ENCODE results near the gene TWIST2. TPM values are rescaled to one million over a fixed set of nuclear protein-coding genes. Genes with fewer than 3 reads are reported as not detected.

Gene TWIST2
- total RNA-seq, 2 experiments from 2014 or later: not detected

DNA sequence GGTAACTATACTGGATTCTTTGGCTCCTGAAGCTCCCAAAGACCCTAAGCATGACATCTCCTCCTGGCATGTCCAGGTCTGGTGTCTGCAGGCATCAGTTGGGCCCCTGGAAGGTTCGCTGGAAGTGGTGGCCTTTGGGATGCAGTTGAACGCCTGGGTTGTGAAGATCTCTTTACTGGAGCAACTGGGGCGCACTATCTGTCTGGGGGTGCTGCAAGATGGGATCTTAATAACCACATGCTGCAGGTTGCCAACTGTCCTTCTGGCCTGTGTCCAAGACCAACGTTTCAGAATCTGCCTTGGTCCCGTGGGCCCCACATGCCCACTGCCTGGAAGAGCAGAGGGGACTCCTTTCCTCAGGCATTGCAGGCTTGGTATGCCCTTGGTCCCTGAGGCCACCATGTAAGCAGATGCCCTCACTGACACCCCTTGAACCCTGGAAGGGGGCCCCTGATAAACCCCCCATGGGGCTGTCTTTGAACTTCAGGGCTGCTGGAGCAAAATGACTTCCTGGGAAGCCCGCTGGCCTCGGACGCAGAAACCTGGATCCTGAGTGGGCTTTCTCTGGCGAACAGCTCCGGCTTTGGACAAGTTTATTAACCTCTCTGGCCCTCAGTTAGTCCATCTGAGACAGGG lies 101.9 kb downstream of the TWIST2 start:
- Mint-ChIP-seq H3K9me3 (no peaks in the 10 kb centered on the region), H3K4me3 (no peak overlapping the region), H3K36me3 (ENCODE audit: low read depth) (no peaks in the 10 kb centered on the region), H3K27ac (no peak overlapping the region), H3K4me1 (ENCODE audit: low read depth) (peaks cover 11% of the 10 kb centered on the region), H3K27me3 (peaks cover 9% of the 10 kb centered on the region)
- Histone ChIP-seq H3K4me1 (ENCODE audit: insufficient read depth, low read length) (peaks cover 8% of the 10 kb centered on the region), H3K4me3 (ENCODE audit: low read length) (no peak overlapping the region), H3K36me3 (ENCODE audit: insufficient read depth, low read length) (no peaks in the 10 kb centered on the region), H3K27ac (ENCODE audit: low read depth in 1 of 2, low read length in 2 of 2) (no peak overlapping the region), H3K9me3 (ENCODE audit: control insufficient read depth in 1 of 2, insufficient read depth in 1 of 2, low read length in 2 of 2) (peaks cover 0 to 4% of the 10 kb centered on the region in 2 experiments), H3K27me3 (ENCODE audit: control insufficient read depth in 1 of 2, insufficient read depth in 2 of 2, low read length in 2 of 2) (peaks cover 0 to 11% of the 10 kb centered on the region in 2 experiments)
- DNase-seq (no peak), ATAC-seq (ENCODE audit: poor library complexity) (no peak)
- TF ChIP-seq, protein P1, sequence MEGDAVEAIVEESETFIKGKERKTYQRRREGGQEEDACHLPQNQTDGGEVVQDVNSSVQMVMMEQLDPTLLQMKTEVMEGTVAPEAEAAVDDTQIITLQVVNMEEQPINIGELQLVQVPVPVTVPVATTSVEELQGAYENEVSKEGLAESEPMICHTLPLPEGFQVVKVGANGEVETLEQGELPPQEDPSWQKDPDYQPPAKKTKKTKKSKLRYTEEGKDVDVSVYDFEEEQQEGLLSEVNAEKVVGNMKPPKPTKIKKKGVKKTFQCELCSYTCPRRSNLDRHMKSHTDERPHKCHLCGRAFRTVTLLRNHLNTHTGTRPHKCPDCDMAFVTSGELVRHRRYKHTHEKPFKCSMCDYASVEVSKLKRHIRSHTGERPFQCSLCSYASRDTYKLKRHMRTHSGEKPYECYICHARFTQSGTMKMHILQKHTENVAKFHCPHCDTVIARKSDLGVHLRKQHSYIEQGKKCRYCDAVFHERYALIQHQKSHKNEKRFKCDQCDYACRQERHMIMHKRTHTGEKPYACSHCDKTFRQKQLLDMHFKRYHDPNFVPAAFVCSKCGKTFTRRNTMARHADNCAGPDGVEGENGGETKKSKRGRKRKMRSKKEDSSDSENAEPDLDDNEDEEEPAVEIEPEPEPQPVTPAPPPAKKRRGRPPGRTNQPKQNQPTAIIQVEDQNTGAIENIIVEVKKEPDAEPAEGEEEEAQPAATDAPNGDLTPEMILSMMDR (IDR thresholded peaks at IDR 0.05): no peak
- intact Hi-C loops (cut with DNase I, micrococcal nuclease): no loop called here
- ChIA-PET CTCF (interaction anchor here (1.1 kb wide), 1 partner anchor 8 kb away, joined by 3 read pairs; no protein-coding TSS in a partner anchor), POLR2A (no interaction called here)

DNA sequence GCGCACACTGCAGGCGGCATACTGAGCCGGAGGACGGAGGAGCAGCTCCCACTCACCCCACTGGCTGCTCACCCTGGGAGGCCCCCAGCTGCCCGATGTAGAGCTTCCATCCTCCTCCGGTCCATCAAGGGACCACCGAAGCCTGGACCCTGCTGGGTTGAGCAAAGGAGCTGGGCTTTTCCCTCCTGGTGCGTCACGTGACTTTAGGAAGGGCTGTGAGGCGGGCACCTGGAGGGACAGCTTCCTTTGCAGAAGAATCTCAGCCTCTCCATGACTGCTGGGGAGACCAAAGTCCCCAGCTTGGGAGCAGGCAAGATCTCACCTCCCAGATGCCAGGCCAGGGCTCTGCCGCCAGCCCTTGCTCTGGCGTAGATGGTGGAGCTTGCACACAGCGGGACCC lies 102.7 kb downstream of the TWIST2 start:
- ChIA-PET CTCF (no interaction called here), POLR2A (no interaction called here)
- intact Hi-C loops (cut with DNase I, micrococcal nuclease): no loop called here
- no peak overlapping the region for H3K4me3 ChIP-seq (ENCODE audit: low read length)
- peaks cover 0 to 4% of the 10 kb centered on the region in 2 experiments for H3K9me3 ChIP-seq (ENCODE audit: control insufficient read depth in 1 of 2, insufficient read depth in 1 of 2, low read length in 2 of 2)
- H3K27ac ChIP-seq (ENCODE audit: low read depth in 1 of 2, low read length in 2 of 2): no peak overlapping the region
- TF ChIP-seq, protein P1 (IDR thresholded peaks at IDR 0.05): no peak
- H3K27me3 Mint-ChIP-seq: peaks cover 16% of the 10 kb centered on the region
- ATAC-seq (ENCODE audit: poor library complexity): no peak
- H3K36me3 ChIP-seq (ENCODE audit: insufficient read depth, low read length): no peaks in the 10 kb centered on the region
- peaks cover 11% of the 10 kb centered on the region for H3K4me1 Mint-ChIP-seq (ENCODE audit: low read depth)
- no peak overlapping the region for H3K27ac Mint-ChIP-seq
- H3K4me1 ChIP-seq (ENCODE audit: insufficient read depth, low read length): peaks cover 8% of the 10 kb centered on the region
- peaks cover 0 to 11% of the 10 kb centered on the region in 2 experiments for H3K27me3 ChIP-seq (ENCODE audit: control insufficient read depth in 1 of 2, insufficient read depth in 2 of 2, low read length in 2 of 2)
- no peaks in the 10 kb centered on the region for H3K36me3 Mint-ChIP-seq (ENCODE audit: low read depth)
- no peak for DNase-seq
- no peak overlapping the region for H3K4me3 Mint-ChIP-seq
- no peaks in the 10 kb centered on the region for H3K9me3 Mint-ChIP-seq

DNA sequence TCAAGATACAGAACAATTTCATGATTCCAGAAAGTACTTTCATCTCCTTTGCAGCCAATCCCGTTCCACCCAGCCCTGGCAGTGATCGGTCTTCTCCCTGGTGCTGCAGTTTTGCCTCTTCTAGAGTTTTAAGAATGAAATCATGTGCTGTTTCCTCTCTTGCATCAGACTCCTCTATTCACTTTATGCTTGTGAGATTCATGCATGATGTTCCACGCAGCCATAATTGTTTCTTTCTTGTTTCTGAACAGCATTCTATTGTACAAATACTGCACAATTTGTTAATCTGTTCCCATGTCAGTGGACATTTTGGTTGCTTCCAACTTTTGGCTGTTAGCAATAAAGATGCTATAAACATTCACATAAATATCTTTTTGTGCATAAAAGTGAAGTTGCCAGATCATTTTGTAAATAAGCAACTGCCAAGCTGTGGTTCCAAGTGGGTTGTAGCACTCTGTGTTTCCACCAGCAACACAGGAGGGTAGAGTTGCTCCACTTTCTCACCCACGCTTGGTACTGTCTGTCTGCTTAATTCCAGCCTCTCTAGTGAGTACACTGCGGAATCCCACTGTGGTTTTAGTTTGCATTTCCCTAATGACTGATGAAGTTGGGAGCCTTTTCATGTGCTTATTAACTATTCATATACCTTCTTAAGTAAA lies 104.5 kb downstream of the TWIST2 start:
- Mint-ChIP-seq H3K9me3 (no peaks in the 10 kb centered on the region), H3K4me1 (ENCODE audit: low read depth) (peaks cover 11% of the 10 kb centered on the region), H3K4me3 (no peak overlapping the region), H3K27ac (no peak overlapping the region), H3K27me3 (peaks cover 31% of the 10 kb centered on the region), H3K36me3 (ENCODE audit: low read depth) (no peaks in the 10 kb centered on the region)
- Histone ChIP-seq H3K9me3 (ENCODE audit: control insufficient read depth in 1 of 2, insufficient read depth in 1 of 2, low read length in 2 of 2) (no peaks in the 10 kb centered on the region), H3K27me3 (ENCODE audit: control insufficient read depth in 1 of 2, insufficient read depth in 2 of 2, low read length in 2 of 2) (peaks cover 3 to 14% of the 10 kb centered on the region in 2 experiments), H3K4me1 (ENCODE audit: insufficient read depth, low read length) (peaks cover 8% of the 10 kb centered on the region), H3K36me3 (ENCODE audit: insufficient read depth, low read length) (no peaks in the 10 kb centered on the region), H3K27ac (ENCODE audit: low read depth in 1 of 2, low read length in 2 of 2) (no peak overlapping the region), H3K4me3 (ENCODE audit: low read length) (no peak overlapping the region)
- ChIA-PET POLR2A (no interaction called here), CTCF (no interaction called here)
- DNase-seq (no peak), ATAC-seq (ENCODE audit: poor library complexity) (no peak)
- TF ChIP-seq, protein P1 (IDR thresholded peaks at IDR 0.05): no peak
- intact Hi-C loops (cut with DNase I, micrococcal nuclease): no loop called here
